ENCODE measurements around the gene KLF4. TPM values are rescaled to one million over a fixed set of nuclear protein-coding genes. Genes with fewer than 3 reads are reported as not detected.

KLF4 gene
- polyA plus RNA-seq, 1 of the 3 experiments (the other 2 are of a cell fraction), result 7.2 TPM

DNA sequence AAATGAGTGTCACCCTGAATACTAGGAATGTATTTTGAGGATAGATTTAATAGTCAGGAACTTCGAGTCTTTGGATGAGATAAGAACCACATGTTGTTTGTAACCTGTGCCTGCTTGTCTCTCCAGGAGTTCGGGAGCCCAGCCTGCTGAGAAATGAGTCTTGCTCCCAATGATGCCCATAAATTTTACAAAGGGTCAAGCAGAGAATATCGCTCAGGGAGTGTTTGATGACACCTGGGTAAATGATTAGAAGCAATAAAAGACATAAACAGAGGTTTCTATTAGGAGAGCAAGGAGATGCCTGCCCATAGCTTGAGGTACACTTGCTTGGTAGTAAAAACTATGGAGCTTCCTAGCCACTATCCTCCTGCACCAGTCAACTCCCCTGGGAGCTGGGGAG lies 46.9 kb upstream of the KLF4 start:
- Histone ChIP-seq H3K27ac (ENCODE audit: low read depth in 2 of 2, low read length in 1 of 2) (no peak overlapping the region), H2AFZ (ENCODE audit: low read depth) (no peak overlapping the region), H3K4me2 (no peak overlapping the region), H3K9me3 (no peaks in the 10 kb centered on the region), H3K9ac (no peak overlapping the region), H3K79me2 (ENCODE audit: insufficient read depth) (no peaks in the 10 kb centered on the region), H3F3A (replicated peaks; ENCODE audit: insufficient read depth) (no peaks in the 10 kb centered on the region), H3K27me3 (ENCODE audit: insufficient read depth) (no peaks in the 10 kb centered on the region; the same call in 1 of the 2 replicates), H3K4me1 (ENCODE audit: control insufficient read depth in 1 of 2, insufficient read depth in 2 of 2, low read depth in 1 of 2, low read length in 1 of 2) (no peaks in the 10 kb centered on the region), H3K4me3 (ENCODE audit: low read depth in 2 of 2, low read length in 1 of 2) (no peak overlapping the region), H3K36me3 (replicated peaks in 1 of 2; ENCODE audit: control insufficient read depth in 1 of 2, insufficient read depth in 2 of 2, low read length in 1 of 2) (no peaks in the 10 kb centered on the region), H4K20me1 (ENCODE audit: insufficient read depth) (no peaks in the 10 kb centered on the region), H3K9me2 (no peaks in the 10 kb centered on the region)
- ChIA-PET POLR2A (no interaction called here), CTCF (no interaction called here)
- no peak for DNase-seq
- TF ChIP-seq ELF1 (IDR thresholded peaks at IDR 0.05) (no peak), TEAD4 (IDR thresholded peaks at IDR 0.05; ENCODE audit: borderline replicate concordance, insufficient read depth) (no peak), SIN3A (IDR thresholded peaks at IDR 0.05; ENCODE audit: borderline replicate concordance, low read depth, low read length) (no peak), MEF2A (IDR thresholded peaks at IDR 0.05; ENCODE audit: borderline replicate concordance, low read depth) (no peak), FOXJ3 (CRISPR knock-in tag; IDR thresholded peaks at IDR 0.05) (no peak), GATA2 (CRISPR knock-in tag; IDR thresholded peaks at IDR 0.05) (no peak), POLR2AphosphoS5 (IDR thresholded peaks at IDR 0.05; ENCODE audit: low read depth, low read length) (no peak), MXI1 (IDR thresholded peaks at IDR 0.05; ENCODE audit: low read depth, low read length) (no peak), GABPA (IDR thresholded peaks at IDR 0.05; ENCODE audit: low read depth) (no peak), EZH2phosphoT487 (IDR thresholded peaks at IDR 0.05; ENCODE audit: borderline replicate concordance, low read depth) (no peak), NFIC (IDR thresholded peaks at IDR 0.05; ENCODE audit: borderline replicate concordance) (no peak), FOSL2 (IDR thresholded peaks at IDR 0.05; ENCODE audit: borderline replicate concordance, low read depth) (no peak), TCF12 (IDR thresholded peaks at IDR 0.05) (no peak), JUND (IDR thresholded peaks at IDR 0.05) (no peak), SMC3 (IDR thresholded peaks at IDR 0.05; ENCODE audit: low read depth, low read length) (no peak)
- TF ChIP-seq, protein P1, sequence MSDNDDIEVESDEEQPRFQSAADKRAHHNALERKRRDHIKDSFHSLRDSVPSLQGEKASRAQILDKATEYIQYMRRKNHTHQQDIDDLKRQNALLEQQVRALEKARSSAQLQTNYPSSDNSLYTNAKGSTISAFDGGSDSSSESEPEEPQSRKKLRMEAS (IDR thresholded peaks at IDR 0.05; ENCODE audit: low read depth), result no peak
- TF ChIP-seq, protein P2, sequence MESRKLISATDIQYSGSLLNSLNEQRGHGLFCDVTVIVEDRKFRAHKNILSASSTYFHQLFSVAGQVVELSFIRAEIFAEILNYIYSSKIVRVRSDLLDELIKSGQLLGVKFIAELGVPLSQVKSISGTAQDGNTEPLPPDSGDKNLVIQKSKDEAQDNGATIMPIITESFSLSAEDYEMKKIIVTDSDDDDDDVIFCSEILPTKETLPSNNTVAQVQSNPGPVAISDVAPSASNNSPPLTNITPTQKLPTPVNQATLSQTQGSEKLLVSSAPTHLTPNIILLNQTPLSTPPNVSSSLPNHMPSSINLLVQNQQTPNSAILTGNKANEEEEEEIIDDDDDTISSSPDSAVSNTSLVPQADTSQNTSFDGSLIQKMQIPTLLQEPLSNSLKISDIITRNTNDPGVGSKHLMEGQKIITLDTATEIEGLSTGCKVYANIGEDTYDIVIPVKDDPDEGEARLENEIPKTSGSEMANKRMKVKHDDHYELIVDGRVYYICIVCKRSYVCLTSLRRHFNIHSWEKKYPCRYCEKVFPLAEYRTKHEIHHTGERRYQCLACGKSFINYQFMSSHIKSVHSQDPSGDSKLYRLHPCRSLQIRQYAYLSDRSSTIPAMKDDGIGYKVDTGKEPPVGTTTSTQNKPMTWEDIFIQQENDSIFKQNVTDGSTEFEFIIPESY (IDR thresholded peaks at IDR 0.05; ENCODE audit: borderline replicate concordance, low read depth), result no peak
- TF ChIP-seq, protein P3, sequence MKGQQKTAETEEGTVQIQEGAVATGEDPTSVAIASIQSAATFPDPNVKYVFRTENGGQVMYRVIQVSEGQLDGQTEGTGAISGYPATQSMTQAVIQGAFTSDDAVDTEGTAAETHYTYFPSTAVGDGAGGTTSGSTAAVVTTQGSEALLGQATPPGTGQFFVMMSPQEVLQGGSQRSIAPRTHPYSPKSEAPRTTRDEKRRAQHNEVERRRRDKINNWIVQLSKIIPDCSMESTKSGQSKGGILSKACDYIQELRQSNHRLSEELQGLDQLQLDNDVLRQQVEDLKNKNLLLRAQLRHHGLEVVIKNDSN (IDR thresholded peaks at IDR 0.05; ENCODE audit: borderline replicate concordance, low read depth), result no peak
- TF ChIP-seq, protein P4, sequence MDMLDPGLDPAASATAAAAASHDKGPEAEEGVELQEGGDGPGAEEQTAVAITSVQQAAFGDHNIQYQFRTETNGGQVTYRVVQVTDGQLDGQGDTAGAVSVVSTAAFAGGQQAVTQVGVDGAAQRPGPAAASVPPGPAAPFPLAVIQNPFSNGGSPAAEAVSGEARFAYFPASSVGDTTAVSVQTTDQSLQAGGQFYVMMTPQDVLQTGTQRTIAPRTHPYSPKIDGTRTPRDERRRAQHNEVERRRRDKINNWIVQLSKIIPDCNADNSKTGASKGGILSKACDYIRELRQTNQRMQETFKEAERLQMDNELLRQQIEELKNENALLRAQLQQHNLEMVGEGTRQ (IDR thresholded peaks at IDR 0.05; ENCODE audit: borderline replicate concordance, low read depth, low read length), result no peak
- TF ChIP-seq, protein P5, sequence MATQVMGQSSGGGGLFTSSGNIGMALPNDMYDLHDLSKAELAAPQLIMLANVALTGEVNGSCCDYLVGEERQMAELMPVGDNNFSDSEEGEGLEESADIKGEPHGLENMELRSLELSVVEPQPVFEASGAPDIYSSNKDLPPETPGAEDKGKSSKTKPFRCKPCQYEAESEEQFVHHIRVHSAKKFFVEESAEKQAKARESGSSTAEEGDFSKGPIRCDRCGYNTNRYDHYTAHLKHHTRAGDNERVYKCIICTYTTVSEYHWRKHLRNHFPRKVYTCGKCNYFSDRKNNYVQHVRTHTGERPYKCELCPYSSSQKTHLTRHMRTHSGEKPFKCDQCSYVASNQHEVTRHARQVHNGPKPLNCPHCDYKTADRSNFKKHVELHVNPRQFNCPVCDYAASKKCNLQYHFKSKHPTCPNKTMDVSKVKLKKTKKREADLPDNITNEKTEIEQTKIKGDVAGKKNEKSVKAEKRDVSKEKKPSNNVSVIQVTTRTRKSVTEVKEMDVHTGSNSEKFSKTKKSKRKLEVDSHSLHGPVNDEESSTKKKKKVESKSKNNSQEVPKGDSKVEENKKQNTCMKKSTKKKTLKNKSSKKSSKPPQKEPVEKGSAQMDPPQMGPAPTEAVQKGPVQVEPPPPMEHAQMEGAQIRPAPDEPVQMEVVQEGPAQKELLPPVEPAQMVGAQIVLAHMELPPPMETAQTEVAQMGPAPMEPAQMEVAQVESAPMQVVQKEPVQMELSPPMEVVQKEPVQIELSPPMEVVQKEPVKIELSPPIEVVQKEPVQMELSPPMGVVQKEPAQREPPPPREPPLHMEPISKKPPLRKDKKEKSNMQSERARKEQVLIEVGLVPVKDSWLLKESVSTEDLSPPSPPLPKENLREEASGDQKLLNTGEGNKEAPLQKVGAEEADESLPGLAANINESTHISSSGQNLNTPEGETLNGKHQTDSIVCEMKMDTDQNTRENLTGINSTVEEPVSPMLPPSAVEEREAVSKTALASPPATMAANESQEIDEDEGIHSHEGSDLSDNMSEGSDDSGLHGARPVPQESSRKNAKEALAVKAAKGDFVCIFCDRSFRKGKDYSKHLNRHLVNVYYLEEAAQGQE (IDR thresholded peaks at IDR 0.05; ENCODE audit: low read depth, low read length), result no peak
- WGBS (ENCODE audit: low lambda C conversion rate), result 20% methylated on average over 3 of the region's 3 CpGs
